ENCODE data around the gene GRK2. TPM values are rescaled to one million over a fixed set of nuclear protein-coding genes. Genes with fewer than 3 reads are reported as not detected.
A peak's percentile ranks its signal among the peaks of the same experiment; 100 is the strongest.
"Not testable (repeated sequence)": the region's sequence is repeated elsewhere in the genome, so short reads cannot be mapped to it uniquely, and the experiment has no call there.

Gene GRK2
- total RNA-seq, 1 donor from 2014 or later: 100 TPM

GRCh38 chr11:67316882-67317204, 50.6 kb downstream of the GRK2 start:
- no peaks in the 10 kb centered on the region for H3K27me3 ChIP-seq
- intact Hi-C loops (cut with DNase I): loop anchor here (1.0 kb wide), 1 partner anchor 51 kb away; the partner anchor contains the start of gene GRK2
- H3K9me3 ChIP-seq: no peaks in the 10 kb centered on the region
- peaks cover 44% of the 10 kb centered on the region for H3K4me1 ChIP-seq
- no peaks in the 10 kb centered on the region for H3K36me3 ChIP-seq
- TF ChIP-seq CTCF (IDR thresholded peaks at IDR 0.05) (no peak), POLR2A (IDR thresholded peaks at IDR 0.05) (no peak), POLR2AphosphoS5 (IDR thresholded peaks at IDR 0.05; ENCODE audit: insufficient read depth in 1 of 2, low read depth in 1 of 2) (no peak)
- peak overlapping the region; percentile 73 to 84 for H3K4me3 ChIP-seq
- H3K27ac ChIP-seq: peak overlapping the region; percentile 98
- DNase-seq (ENCODE audit: extremely low spot score in 2 of 2): no peak

GRCh38 chr11:67317205-67317887, 51.1 kb downstream of the GRK2 start:
- H3K4me3 ChIP-seq: peak overlapping the region; percentile 73 to 84
- intact Hi-C loops (cut with DNase I): loop anchor here (1.0 kb wide), 1 partner anchor 51 kb away; the partner anchor contains the start of gene GRK2
- TF ChIP-seq POLR2AphosphoS5 (IDR thresholded peaks at IDR 0.05; ENCODE audit: insufficient read depth in 1 of 2, low read depth in 1 of 2) (peak; percentile 91 to 92), CTCF (IDR thresholded peaks at IDR 0.05) (peak; percentile 97 to 99 (median 98)), POLR2A (IDR thresholded peaks at IDR 0.05) (peak in 1 of 2 donors; percentile 57)

GRCh38 chr11:67317888-67318555, 51.7 kb downstream of the GRK2 start:
- DNase-seq (ENCODE audit: extremely low spot score in 2 of 2): no peak
- no peaks in the 10 kb centered on the region for H3K9me3 ChIP-seq
- intact Hi-C loops (cut with DNase I): loop anchor here (1.0 kb wide), 1 partner anchor 52 kb away; the partner anchor contains the start of gene GRK2
- peaks cover 32% of the 10 kb centered on the region for H3K4me1 ChIP-seq
- TF ChIP-seq POLR2A (IDR thresholded peaks at IDR 0.05) (no peak), CTCF (IDR thresholded peaks at IDR 0.05) (no peak), POLR2AphosphoS5 (IDR thresholded peaks at IDR 0.05; ENCODE audit: insufficient read depth in 1 of 2, low read depth in 1 of 2) (no peak)
- H3K27ac ChIP-seq: peak overlapping the region; percentile 98
- peak overlapping the region; percentile 73 to 84 for H3K4me3 ChIP-seq
- H3K27me3 ChIP-seq: no peaks in the 10 kb centered on the region
- H3K36me3 ChIP-seq: no peaks in the 10 kb centered on the region

More at GRCh38 chr11:67317205-67317887, 51.1 kb downstream of the GRK2 start:
- no peaks in the 10 kb centered on the region for H3K36me3 ChIP-seq
- DNase-seq (ENCODE audit: extremely low spot score in 2 of 2): peak; percentile 95 to 98
- peak overlapping the region; percentile 98 for H3K27ac ChIP-seq
- no peaks in the 10 kb centered on the region for H3K27me3 ChIP-seq
- peaks cover 39% of the 10 kb centered on the region for H3K4me1 ChIP-seq
- no peaks in the 10 kb centered on the region for H3K9me3 ChIP-seq

- H3K27me3 ChIP-seq; H3K27ac ChIP-seq; H3K36me3 ChIP-seq; H3K9me3 ChIP-seq; intact Hi-C loops (cut with DNase I); DNase-seq (ENCODE audit: extremely low spot score in 2 of 2): not testable (repeated sequence)
- Histone ChIP-seq H3K4me1 (peaks cover 27% of the 10 kb centered on the region), H3K4me3 (peak overlapping the region in 1 of 2 donors; percentile 84)
Observed at GRCh38 chr11:67318876-67319275, 52.6 kb downstream of the GRK2 start.

GRCh38 chr11:67320011-67320410, 53.7 kb downstream of the GRK2 start:
- peaks cover 27% of the 10 kb centered on the region for H3K4me1 ChIP-seq
- no peak overlapping the region for H3K27ac ChIP-seq
- no peaks in the 10 kb centered on the region for H3K9me3 ChIP-seq
- H3K36me3 ChIP-seq: no peaks in the 10 kb centered on the region
- TF ChIP-seq POLR2AphosphoS5 (IDR thresholded peaks at IDR 0.05; ENCODE audit: insufficient read depth in 1 of 2, low read depth in 1 of 2): no peak
- TF ChIP-seq CTCF (IDR thresholded peaks at IDR 0.05): no peak
- TF ChIP-seq POLR2A (IDR thresholded peaks at IDR 0.05): no peak
- H3K4me3 ChIP-seq: no peak overlapping the region
- H3K27me3 ChIP-seq: no peaks in the 10 kb centered on the region
- no peak for DNase-seq (ENCODE audit: extremely low spot score in 2 of 2)
- intact Hi-C loops (cut with DNase I): no loop called here

Data from vagina (tissue), 2 donors.